Neuron (in vitro differentiated cells): ENCODE measurements around the gene CCNK.

Experiments used
- H2AFZ ChIP-seq: one replicate; pipeline ENCODE4 v1.6.1; 2013; ENCODE audit warnings: low read depth, mild to moderate bottlenecking, inconsistent platforms, low read length, moderate library complexity
- H3K27me3 ChIP-seq: one replicate; pipeline ENCODE4 v1.6.1; 2013; ENCODE audit warnings: low read length; ENCODE audit not compliant: insufficient read depth
- H3K36me3 ChIP-seq: one replicate; pipeline ENCODE4 v1.6.1; 2013; ENCODE audit warnings: low read length; ENCODE audit not compliant: insufficient read depth
- H3K4me1 ChIP-seq: one replicate; pipeline ENCODE4 v1.6.1; 2013; ENCODE audit warnings: low read length; ENCODE audit not compliant: insufficient read depth
- H3K4me3 ChIP-seq: 2 replicates; pipeline ENCODE4 v1.5.1; 2013; ENCODE audit warnings: mild to moderate bottlenecking, low read length, moderate library complexity
- H3K9me3 ChIP-seq: one replicate; pipeline ENCODE4 v1.6.1; 2013; ENCODE audit warnings: low read length

The CCNK gene

DNA sequence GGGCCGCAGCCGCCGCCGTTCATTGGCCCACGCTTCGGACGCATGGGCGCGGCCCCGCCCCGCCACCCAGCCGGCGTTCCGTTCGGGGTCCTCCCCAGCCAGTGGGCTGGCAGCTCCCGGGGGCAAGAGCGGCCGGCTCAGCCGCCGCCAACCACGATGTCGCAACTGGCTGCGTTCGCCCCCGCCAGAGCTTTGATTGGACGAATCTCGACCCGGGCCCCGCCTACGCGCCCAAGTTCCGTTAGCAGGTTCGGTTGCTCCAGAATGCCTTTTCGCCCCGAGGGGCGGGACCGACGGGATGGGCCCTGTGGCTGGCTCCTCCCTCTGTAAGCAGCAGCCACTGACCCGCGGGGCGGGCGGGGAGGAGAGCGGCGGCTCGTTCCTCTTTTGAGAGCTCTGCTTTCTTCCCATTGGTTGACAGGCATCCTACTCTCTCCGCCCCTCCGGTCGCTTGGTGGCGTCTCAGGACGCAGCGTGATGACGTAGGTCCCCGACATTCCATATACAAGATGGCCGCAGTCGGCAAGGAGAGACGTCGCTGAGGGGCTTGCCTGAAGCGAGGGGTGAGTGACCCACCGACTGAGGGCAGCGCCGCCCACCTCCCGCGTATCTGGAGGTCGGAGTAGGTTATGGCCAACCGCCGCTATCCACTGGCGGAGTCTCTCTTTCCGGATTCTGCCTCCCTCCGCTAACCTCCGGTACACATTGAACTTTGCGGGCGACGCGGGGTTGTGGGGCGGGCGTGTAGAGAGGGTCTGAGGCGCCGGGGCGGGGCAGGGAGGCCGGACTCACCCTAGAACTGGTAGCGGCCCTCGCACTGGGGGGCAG is at the start of gene CCNK:
TSS of gene CCNK (plus strand) at position 493 of the 828 bp plus-strand sequence. CDS start 11,269 bp downstream, outside the sequence.
- Histone ChIP-seq H2AFZ (peak within 1 kb of the TSS; percentile 14), H3K4me1 (peaks cover 44% of the 10 kb centered on the region), H3K27me3 (no peaks in the 10 kb centered on the region), H3K4me3 (peak within 1 kb of the TSS; percentile 93), H3K36me3 (no peaks in the 10 kb centered on the region), H3K9me3 (no peaks in the 10 kb centered on the region)

DNA sequence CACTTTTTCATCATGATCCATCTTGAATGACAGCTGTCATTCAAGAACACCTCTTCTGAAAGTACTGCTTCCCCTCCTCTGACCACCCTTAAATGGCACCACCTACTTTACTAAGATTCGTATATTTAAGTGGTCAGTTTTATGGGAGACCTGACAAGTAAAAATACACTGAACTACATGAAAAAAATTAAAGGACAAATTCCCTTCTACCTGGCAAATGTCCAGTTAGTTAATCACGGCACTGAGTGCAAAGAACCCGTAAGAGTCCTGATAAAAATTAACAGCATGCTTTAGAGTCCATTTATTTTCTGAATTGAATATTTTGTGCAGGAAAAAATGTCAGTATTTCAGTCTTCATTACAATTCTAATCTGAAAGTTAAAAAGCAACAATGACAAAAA is 49.2 kb upstream of the CCNK start:
- Histone ChIP-seq H3K4me3 (no peak overlapping the region), H3K4me1 (no peaks in the 10 kb centered on the region), H3K36me3 (peaks cover 10% of the 10 kb centered on the region), H2AFZ (no peak overlapping the region), H3K9me3 (peaks cover 10% of the 10 kb centered on the region), H3K27me3 (no peaks in the 10 kb centered on the region)

DNA sequence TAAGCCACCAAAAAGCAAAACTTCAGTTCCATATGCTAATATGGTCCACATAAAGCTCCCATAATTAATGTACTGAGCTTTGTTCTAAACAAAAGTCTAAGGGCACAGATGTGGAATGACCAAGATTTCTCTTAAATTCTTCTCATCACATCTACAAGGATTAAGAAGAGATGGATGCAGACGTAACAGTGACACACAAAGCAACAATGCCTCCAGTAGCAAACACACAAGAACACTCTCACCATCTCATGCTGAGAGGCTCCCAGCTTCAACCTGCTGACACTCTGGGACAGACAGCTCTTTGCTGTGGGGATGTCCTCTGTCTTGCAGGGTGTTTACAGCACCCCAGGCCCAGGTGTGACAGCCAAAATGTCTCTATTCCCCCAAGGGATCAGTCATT is 48.7 kb upstream of the CCNK start:
- Histone ChIP-seq H3K36me3 (peaks cover 11% of the 10 kb centered on the region), H3K9me3 (peaks cover 10% of the 10 kb centered on the region), H2AFZ (no peak overlapping the region), H3K4me3 (no peak overlapping the region), H3K27me3 (no peaks in the 10 kb centered on the region), H3K4me1 (no peaks in the 10 kb centered on the region)

DNA sequence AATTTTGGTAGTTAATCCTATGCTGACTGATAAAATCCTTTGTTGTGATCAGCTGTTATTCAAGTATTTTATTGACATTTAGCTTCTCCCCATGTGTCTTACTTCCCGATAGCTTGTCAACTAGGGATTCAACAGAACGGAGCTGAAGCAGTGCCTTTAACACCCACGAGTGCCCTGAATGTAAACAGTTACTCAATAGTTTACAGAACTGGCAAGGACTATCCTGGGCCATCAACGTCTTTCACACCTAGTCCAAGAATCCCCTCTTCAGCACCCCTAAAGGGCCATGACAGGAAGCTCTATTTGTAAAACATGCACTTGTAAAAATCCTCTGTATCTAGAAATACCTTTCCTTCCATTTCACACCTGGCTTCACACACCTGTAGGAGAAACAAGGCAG is 45.9 kb upstream of the CCNK start:
- H2AFZ ChIP-seq: no peak overlapping the region
- no peaks in the 10 kb centered on the region for H3K4me1 ChIP-seq
- H3K4me3 ChIP-seq: no peak overlapping the region
- peaks cover 2% of the 10 kb centered on the region for H3K9me3 ChIP-seq
- peaks cover 14% of the 10 kb centered on the region for H3K36me3 ChIP-seq
- no peaks in the 10 kb centered on the region for H3K27me3 ChIP-seq

DNA sequence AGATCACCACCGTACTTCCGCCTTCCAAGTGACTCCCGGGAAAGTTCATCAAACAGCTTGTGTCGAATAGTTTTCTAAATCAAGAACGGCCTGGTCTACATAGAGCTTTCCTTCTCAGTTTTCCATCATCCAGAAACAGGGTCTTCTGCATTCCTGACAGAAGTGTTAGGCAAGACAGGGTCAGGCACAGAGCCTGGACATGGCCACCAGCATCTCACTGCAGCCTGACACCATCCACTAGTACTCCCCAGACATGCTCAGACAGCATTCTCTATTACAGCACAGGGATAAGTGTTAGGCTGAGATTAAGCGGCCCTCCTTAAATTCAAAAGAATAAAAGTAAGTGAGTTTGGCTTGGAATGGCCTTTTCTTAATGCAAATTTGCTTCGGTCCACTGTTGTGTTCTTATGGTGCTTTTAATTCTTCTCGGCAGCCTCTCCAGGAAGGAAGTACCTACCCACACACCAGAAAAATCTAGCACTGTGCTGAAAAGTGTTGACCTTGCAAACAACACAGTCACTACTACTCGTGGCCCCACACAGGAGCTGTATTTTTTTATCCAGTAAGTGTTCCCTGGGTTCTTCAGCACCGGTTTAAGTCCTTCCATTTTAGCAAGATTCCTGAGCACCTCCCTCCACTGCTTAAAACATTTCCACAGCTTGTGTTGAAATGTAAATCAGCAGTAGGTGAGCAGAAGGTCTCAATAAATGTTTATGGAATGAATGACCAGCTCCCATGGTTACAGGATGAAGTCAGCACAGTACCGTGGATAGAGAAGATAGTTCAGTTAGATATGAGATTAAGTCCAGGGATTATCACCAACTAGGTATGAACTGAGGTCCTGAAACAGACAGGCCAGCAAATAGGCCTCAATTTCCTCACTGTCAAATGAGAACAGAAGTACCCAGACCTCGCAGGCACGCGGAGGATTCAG is 44.7 kb upstream of the CCNK start:
- Histone ChIP-seq H3K27me3 (no peaks in the 10 kb centered on the region), H3K9me3 (peaks cover 2% of the 10 kb centered on the region), H3K4me3 (no peak overlapping the region), H3K36me3 (peaks cover 14% of the 10 kb centered on the region), H3K4me1 (no peaks in the 10 kb centered on the region), H2AFZ (no peak overlapping the region)

DNA sequence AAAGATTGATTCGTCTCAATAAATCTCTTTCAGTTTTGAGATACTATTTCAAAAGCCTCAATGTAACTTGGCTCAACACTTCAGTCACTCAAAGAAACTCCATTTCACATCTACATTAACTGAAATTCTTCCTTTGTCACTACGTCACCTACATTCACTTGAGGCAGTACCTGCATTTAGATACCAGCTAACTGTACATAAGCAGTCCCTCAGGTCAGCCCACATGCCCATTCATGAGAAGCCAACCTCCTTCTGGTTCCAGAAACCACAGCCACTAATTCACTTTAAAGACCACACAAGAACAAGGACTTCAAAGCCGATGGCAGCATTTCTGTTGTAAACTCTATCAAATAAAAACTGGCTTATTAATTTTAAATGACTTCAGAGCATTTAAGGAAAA is 43.5 kb upstream of the CCNK start:
- Histone ChIP-seq H3K9me3 (peaks cover 3% of the 10 kb centered on the region), H3K36me3 (peaks cover 17% of the 10 kb centered on the region), H3K27me3 (no peaks in the 10 kb centered on the region), H2AFZ (no peak overlapping the region), H3K4me3 (no peak overlapping the region), H3K4me1 (no peaks in the 10 kb centered on the region)

DNA sequence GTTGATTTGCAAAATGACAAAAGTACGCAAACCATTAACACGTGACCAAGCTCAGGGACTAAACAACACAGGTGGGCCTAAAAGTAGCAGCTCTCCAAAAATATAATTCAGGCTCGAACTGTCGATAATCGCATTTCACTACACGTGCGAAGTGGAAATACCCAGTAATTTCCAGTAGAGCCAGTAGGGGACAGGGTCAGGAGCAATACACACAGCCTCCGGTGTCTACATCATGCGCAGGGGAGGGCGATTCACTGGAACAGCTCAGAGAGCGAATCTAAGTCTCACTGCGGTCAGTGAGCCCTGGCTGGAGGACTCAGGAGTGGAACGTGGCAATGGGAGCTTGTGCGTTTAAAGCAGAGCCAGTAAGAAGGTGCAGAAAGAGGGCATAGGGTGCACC is 40.9 kb upstream of the CCNK start:
- no peaks in the 10 kb centered on the region for H3K27me3 ChIP-seq
- peaks cover 2% of the 10 kb centered on the region for H3K9me3 ChIP-seq
- H2AFZ ChIP-seq: no peak overlapping the region
- H3K4me1 ChIP-seq: no peaks in the 10 kb centered on the region
- peaks cover 24% of the 10 kb centered on the region for H3K36me3 ChIP-seq
- no peak overlapping the region for H3K4me3 ChIP-seq

DNA sequence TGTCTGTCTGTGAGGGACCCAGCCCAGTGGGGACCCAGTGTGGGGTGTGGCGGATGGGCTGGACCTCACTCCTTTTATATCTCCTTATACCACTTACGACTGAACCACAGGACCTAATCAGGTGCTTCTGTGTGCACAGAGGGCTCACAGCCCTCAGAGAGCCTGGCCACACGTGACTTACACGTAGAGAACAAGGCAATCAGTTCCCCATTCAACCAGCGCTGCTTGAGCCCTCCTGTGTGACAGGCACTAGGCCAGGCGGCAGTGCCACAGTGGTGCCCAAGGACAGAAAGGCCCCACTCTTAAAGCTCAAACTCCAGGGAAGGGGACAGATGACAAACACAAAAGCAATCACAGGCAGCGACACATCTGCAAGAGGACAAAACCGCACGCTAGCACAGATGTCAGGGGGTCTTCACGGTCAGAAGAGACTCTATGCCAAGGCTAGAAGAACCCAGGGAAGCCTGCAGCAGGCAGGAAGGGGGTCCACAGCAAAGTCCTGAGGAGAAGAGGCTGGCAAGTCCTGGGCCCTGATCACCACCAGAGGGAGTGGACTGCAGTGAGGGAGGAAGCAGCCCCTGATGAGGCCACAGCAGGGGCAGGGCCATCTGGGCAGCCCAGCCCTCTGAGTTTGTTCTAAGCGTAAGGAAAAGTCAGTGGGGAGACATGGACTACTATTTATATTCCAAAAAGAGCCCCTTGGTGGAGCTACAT is 39.9 kb upstream of the CCNK start:
- Histone ChIP-seq H3K9me3 (peaks cover 2% of the 10 kb centered on the region), H2AFZ (no peak overlapping the region), H3K4me3 (no peak overlapping the region), H3K27me3 (no peaks in the 10 kb centered on the region), H3K36me3 (peaks cover 27% of the 10 kb centered on the region), H3K4me1 (no peaks in the 10 kb centered on the region)

DNA sequence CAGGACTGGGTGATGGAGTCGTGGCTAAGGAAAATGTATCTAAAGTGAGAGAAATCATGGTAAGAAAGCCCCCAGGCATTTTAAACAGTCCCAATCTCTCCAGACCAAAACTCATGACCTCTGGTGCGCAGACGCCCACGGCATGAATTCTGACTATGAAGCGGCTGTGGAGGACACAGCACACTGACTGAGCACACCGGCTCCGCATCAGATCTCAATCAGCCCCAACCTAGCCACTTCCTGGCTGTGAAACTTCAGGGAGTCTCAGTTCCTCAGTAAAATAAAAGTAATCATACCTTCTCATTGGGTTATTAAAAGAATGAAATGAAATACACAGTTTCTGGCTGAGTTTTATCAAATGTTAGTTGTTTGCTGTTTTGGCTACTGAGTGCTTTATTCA is 39.3 kb upstream of the CCNK start:
- Histone ChIP-seq H3K27me3 (no peaks in the 10 kb centered on the region), H3K36me3 (peaks cover 31% of the 10 kb centered on the region), H3K4me3 (no peak overlapping the region), H2AFZ (no peak overlapping the region), H3K9me3 (peaks cover 2% of the 10 kb centered on the region), H3K4me1 (no peaks in the 10 kb centered on the region)

DNA sequence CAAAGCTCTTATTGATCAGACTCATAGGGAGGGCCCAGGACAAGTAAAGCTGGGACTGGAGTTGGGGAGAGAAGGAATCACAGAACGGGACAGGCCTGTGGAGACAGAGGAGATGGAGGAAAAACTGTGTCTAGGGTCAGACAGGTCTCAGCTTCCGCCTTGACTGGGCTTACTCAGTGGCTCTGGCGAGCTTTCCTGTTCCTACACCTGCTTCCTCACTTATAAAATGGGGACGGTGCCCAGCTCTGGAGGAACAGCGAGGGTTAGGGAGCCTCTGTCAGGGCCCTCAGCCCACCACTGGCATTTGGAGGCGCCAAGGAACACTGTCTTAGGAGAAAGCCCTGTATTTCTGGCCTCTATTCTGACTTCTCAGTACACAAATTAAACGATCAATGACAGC is 35.3 kb upstream of the CCNK start:
- no peaks in the 10 kb centered on the region for H3K4me1 ChIP-seq
- H3K36me3 ChIP-seq: peaks cover 45% of the 10 kb centered on the region

DNA sequence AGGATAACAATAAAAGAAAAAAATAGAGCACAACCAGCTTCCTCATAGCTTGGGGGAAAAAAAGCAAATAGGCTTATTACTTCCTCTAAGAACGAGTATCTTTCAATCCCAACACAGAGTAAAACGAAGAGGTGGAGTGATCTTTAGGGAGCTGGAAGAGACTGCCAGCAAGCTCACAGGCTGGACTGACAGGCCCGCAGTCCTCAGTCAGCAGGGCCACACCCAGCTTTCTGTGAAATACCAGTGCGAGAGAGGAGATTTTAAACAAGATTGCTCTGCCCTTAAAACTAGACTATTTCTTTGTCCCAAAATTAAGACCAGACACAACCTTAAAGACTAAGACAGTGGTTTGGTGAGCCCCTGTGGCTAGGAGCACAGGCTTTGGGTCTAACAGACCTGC is 33.5 kb upstream of the CCNK start:
- Histone ChIP-seq H2AFZ (no peak overlapping the region), H3K4me1 (no peaks in the 10 kb centered on the region), H3K27me3 (no peaks in the 10 kb centered on the region), H3K9me3 (peaks cover under 1% of the 10 kb centered on the region), H3K4me3 (no peak overlapping the region), H3K36me3 (peaks cover 41% of the 10 kb centered on the region)

More for the DNA sequence above, 35.3 kb upstream of the CCNK start:
- no peak overlapping the region for H3K4me3 ChIP-seq
- H3K9me3 ChIP-seq: peaks cover 2% of the 10 kb centered on the region
- no peaks in the 10 kb centered on the region for H3K27me3 ChIP-seq
- H2AFZ ChIP-seq: no peak overlapping the region

DNA sequence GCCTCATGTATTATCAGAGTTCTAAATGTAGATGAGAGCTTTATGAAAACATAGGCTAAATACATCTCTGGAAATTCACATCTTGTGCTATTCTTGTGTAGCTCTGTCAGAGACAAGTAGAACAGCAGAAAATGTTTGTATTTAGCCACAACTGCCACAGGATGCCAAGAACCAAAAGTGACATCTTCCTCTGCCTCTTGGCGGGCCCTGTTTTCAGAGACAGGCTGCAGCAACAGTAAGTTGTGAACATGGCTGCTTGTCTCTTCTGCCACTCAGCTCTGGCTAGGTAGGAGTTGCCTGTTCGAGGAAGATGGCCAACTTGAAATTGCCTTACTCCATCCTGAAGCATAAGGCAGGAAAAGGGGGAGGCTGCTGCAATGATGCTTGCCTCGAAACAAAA is 30.9 kb upstream of the CCNK start:
- H3K4me1 ChIP-seq: no peaks in the 10 kb centered on the region
- H3K27me3 ChIP-seq: no peaks in the 10 kb centered on the region
- H3K4me3 ChIP-seq: no peak overlapping the region
- H3K36me3 ChIP-seq: peaks cover 42% of the 10 kb centered on the region
- H2AFZ ChIP-seq: no peak overlapping the region
- H3K9me3 ChIP-seq: no peaks in the 10 kb centered on the region

DNA sequence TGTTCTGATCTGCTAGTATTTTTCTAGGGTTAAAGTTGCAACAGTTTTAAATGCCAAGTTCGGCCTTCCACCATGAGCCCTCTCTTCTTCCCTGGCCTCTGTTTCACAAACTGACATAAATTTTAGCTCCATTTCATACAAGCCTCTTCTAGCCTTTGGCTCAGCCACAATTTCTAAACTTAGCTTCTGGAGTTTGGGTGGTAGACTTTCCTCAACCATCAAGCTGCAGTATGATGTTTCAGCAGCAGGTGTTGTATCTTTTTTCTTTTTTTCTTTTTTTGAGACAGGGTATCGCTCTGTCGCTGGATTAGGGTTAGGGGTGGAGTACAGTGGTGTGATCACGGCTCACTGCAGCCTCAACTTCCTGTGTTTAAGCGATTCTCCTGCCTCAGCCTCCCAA is 30.0 kb upstream of the CCNK start:
- Histone ChIP-seq H3K9me3 (no peaks in the 10 kb centered on the region), H3K36me3 (peaks cover 44% of the 10 kb centered on the region), H3K4me1 (no peaks in the 10 kb centered on the region), H3K27me3 (no peaks in the 10 kb centered on the region), H2AFZ (no peak overlapping the region), H3K4me3 (no peak overlapping the region)
